HG03159 (cell line): ENCODE results near the gene NUDT4.
"Not testable (repeated sequence)": the region's sequence is repeated elsewhere in the genome, so short reads cannot be mapped to it uniquely, and the experiment has no call there.

Experiments used
- ATAC-seq: cut with Tn5 transposase; IDR thresholded peaks from one replicate; pipeline ENCODE4 v1.9.1; 2021; ENCODE audit warnings: mild to moderate bottlenecking, moderate library complexity; ENCODE audit not compliant: unreplicated experiment

NUDT4 gene

DNA sequence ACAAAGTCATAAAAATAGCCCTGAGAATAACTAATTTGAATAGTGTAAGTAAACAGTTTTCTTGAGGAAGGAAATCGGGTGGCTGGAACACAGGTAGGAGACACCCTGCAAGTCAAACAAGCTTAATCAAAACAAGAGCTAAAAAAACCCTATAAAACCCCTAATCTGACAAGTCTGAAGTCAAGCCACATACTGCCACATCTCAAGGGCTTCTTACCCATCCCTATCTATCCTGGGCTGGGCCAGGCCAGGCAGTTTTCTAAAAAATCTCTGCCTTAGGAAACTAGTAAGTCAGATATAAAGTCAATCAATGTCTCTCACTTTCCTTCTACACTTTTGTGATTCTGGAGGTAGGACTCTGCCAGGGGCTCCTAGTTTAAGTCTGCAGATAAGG is 48.7 kb downstream of the NUDT4 start:
- no peak for ATAC-seq

DNA sequence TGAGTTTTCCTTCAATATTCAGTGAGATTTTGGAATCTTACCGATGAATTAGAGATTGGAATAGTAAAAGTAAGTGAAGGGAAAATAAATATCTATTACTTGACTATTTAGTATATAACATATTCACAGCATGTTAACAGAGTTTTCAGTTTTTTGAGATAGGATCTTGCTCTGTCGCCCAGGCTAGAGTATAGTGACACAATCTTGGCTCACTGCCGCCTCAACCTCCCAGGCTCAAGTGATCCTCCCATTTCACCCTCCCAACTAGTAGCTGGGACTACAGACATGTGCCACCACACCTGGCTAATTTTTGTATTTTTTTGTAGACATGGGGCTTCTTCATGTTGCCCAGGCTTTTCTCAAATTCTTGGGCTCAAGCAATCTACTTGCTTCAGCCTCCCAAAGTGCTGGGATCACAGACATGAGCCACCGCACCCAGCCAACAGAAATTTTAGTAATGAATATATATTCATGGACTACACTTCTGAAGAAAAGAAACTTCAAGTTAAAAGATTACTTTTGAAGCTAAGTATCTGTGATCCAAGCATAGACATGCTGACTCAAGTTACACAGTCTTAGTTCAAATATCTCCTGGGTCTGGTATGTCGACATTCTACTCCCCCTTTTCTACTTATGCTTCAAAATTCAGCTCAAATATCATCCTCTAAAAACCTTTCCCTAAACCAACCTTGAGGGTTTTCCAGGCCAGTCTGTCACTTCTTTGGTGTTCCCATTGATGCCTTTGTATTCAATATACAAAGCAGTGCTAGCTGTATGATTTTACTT is 50.2 kb downstream of the NUDT4 start:
- ATAC-seq: no peak

DNA sequence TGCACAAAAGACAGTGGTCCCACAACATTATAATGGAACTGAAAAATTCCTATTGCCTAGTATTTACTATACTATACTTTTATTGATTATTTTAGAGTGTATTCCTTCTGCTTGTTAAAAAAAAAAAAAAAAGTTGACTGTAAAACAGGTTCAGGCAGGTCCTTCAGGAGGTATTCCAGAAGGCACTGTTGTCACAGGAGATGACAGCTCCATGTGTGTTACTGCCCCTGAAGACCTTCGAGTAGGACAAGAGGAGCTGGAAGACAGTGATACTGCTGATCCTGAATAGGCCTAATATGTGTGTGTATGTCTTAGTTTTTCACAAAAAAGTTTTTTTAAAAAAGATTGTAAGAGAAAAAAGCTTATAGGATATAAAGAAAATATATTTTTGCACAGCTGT is 51.7 kb downstream of the NUDT4 start:
- ATAC-seq: no peak

DNA sequence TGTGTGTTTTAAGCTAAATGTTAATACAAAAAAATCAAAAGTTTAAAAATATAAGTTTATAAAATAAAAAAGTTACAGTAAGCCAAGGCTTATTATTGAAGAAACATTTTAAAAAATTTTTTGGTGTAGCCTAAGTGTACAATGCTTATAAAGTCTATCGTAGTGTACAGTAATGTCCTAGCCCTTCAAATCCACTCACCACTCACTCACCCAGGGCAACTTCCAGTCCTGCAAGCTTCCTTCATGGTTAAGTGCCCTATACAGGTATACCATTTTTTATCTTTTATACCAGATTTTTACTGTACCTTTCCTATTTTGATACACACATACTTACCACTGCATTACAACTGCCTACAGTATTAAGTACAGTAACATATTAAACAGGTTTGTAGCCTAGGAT is 52.1 kb downstream of the NUDT4 start:
- no peak for ATAC-seq

DNA sequence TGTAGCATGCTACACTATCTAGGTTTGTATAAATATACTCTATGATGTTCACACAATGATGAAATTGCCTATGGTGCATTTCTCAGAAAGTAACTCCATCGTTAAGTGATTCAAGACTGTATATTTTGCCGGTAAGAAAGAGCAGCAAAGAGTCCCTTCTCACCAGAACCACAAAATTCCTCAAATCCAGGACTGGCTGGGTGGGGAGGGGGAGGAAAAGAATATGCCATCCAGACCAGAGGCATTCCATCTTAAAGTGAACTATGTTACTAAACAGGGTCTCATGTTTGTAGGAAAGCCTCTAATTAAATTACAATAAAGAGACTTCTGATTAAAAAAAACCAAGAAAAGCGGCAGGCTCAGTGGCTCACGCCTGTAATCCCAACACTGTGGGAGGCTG is 52.6 kb downstream of the NUDT4 start:
- no peak for ATAC-seq

DNA sequence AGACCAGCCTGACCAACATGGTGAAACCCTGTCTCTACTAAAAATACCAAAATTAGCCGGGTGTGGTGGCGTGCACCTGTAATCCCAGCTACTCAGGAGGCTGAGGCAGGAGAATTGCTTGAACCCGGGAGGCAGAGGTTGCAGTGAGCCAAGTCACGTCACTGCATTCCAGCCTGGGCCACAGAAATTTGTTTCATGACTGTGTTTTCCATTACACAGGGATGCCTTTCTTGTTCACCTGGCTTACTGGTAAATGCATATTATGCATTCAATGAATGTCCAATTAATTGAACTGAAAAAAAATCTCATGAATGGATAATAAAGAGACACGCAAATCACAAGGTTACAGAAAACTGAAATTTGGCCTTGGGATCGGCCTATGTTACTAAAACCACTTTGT is 54.3 kb downstream of the NUDT4 start:
- not testable (repeated sequence) for ATAC-seq

DNA sequence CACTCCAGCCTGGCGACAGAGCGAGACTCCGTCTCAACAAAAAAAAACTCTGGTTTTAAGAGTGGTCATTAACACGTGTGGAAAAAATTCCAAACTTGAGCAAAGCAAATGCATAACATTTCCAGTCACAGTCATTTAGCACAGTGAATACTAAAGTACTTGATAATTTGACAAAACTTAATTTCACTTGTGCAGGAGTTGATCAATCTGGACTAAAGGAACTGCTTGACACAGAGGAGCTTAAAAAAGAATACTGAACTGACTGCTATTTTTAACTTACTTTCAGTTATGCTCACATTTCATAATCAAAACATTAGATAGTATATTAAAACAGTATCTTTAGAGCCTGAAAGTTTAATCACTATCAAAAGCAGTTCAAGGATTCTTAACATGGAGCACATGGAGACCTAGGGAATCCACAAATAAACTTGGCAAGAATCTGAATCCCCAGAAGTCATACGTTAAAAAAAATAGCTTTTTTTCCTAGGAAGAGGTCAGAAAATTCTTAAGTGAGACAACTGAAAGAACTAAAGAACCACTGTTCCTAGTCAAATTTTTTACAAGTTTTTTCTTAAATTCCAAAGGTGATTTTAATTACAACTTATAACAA is 56.6 kb downstream of the NUDT4 start:
- no peak for ATAC-seq

DNA sequence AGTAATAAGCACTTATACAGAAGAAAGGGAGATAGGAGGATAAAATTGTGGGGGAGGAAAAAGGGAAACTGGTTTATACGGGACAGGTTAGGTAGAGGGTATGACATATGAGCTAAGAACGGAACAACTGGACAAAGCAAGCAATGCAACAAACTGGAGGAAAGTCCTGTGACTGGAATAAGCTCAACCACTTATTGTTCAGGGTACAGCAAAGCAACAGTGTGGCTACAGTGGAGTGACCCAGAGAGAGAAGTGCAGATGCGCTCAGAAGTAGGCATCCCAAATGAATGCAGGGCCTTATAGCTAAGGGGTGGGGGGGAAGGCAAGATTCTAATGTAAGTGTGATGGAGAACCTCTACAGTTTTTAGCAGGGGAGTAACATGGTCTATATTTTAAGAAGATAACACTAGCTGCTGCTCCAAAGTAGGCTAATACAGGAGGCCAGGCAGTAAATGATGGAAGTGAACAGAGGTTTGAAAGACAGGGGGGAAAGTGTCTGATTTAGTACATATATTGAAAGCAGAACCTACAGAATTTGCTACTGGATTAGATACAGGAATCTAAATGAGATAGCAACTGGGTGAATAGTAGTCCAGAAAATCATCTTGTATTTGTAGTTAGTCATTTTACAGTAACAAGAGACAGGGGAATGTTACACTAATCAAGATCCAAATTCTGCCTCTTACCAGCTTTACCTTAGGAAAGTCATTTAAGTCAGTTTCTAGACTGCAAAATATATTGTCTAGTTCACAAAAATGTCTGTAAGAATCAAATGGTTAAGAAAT is 60.7 kb downstream of the NUDT4 start:
- no peak for ATAC-seq

DNA sequence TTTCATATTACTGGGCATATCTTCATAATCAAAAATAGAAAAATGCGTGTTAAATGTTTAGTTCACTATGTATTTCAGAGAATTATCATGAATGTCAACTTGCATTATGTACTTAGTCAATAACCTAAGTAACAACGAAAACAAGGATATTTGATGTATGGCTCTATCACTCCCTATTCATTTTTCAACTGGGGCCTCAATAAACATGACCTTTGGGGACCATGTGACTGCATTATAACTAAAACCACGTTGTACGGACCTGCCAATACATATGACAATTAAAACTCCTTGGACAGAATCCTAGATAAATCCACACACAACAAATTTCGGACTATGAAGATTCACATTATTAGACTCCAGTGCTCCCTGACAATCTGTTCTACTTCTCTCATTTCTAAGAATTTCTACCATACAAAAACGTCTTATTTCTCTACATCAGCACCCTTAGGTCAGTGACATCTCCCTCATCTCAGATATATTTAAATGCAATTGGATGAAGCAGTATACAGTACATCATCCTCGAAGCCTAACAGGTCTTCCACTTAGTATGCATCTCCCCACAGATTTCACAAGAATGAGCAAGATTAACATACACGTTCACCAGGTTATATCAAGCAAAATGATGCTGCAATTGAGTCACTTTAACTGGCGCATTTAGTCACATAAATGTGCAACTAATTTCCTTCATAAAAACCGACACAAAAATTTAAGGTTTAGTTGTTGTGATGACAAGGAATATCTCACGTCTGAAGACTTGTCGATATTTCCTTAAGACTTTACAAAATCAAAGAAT is 62.5 kb downstream of the NUDT4 start:
- ATAC-seq: no peak

DNA sequence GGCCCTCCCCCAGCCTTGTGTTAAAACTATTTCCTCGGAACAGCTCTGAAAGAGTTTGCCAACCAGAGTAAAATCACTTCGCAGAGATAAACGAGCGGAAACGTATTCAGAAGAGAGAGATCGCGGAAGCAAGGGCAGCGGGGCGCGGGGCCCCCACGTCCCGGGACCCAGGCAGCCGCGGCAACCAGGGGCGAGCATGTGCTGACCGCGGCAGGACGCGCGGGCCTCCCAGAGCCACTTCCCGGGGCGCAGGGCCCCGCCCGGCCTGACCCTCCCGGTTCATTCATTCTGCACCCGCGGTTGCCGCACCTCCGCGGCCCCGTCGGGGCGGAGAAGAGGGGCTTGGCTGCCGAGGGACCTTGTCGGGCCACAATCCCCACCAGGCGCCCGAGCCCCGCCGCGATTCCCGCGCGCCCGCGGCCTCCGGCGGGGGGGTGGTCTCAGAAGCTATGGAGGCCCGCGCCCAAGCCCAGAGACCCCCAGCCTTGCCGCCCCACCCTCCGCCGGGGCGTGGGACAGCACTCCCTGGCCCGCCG is 63.4 kb downstream of the NUDT4 start:
- ATAC-seq: peak; percentile 8

DNA sequence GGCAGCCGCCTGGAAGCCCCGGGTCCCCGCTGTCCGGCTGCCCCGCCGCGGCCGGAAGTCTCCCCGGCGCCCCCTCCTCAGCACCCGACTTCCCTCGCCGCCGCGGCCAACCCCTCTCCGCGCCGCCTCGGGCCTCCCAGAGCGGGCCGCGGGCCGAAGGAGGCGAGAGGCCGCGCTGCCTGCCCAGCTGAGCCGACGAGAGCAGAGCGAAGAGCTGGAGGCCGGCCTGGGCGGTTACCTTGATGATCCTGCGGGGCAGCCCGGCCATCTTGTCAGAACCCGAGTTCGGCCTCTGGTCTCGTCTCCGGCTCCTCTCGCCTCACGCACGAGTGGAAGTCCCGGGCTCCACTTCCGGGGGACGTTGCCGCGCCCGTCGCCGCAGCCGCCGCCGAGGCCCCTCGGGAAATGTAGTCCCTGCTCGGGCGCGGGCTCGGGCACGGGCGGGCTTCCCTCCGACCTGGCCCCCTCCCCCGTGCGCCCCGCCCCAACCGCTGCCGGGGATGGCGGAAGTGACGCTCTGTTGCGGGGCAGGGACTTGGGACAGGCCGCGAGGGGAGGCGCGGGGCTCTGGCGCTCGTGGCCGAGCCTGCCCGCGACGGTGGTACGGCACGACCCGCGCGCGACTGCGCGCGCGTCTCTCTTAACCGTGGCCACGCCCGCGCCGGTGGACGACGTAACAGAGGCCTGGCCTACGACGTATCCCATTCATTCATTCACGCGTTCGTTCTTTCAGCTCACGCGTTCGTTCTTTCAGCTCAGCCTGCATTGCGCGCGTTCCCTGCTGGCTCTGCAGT is 64.1 kb downstream of the NUDT4 start, which contains the start of gene UBE2N:
UBE2N (minus strand) TSS at position 331 of the 794 bp plus-strand sequence; CDS start at position 268, 63 bp downstream.
- ATAC-seq: peak; percentile 84

DNA sequence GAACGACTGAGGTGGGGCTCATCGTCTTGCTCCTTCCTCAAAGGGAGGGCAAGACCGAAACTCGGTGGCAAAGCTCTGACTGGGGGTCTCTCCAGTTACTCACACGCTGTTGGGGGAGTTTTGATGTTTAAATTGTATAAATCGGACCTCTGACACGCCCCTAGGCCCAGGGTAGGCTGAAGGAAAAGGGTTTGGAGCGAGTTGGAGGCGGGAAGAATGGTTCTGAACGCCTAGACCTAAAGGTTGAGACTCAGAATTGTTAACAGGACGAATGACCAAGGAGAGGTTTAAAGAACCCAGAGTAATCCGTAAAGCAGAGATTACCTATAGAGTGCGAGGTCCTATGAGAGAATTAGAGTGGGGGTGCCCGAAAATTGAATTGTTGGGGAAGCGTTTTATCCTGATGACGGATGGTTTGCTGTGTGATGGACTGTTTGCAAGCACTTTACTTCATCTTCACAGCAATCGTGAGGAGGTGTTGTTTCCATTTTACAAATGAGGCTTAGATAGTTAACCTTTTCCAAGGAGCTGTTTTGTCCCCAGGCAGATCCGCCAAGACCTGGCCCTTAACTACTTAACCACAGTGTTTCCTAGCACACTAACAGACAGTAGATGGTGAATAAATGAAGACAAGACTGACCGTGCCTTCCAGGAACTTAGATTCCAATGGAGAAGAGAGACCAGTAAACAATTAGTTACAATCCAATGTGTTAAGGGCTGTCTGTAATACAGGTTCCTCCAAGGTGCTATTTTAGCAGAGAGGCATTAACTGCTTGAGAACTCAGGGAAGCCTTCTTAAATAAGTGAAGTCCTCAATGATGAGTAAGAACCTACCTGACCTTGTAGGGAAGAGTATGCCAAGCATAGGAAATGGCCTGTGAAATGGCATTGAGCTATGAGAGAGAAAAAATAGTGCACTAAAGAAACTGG is 65.0 kb downstream of the NUDT4 start:
- no peak for ATAC-seq

DNA sequence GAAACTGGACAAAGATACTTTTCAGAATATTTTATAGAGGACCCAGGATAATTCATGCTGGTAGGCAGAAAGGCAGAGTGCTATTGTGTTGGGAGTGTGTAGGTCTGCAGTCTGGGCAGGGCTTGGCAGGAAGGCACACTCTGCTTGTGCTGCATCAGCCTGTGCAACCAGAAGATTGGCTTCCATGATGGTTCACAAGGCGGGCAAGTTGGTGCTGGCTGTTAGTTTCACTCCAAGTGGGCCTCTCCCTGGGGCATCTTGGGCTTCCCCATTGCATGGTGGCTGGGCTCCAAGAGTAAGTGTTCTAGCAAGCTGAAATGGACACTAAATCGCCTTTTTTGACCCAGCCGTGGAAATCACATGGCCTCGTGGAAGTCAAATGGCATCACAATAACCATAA is 65.9 kb downstream of the NUDT4 start:
- no peak for ATAC-seq

DNA sequence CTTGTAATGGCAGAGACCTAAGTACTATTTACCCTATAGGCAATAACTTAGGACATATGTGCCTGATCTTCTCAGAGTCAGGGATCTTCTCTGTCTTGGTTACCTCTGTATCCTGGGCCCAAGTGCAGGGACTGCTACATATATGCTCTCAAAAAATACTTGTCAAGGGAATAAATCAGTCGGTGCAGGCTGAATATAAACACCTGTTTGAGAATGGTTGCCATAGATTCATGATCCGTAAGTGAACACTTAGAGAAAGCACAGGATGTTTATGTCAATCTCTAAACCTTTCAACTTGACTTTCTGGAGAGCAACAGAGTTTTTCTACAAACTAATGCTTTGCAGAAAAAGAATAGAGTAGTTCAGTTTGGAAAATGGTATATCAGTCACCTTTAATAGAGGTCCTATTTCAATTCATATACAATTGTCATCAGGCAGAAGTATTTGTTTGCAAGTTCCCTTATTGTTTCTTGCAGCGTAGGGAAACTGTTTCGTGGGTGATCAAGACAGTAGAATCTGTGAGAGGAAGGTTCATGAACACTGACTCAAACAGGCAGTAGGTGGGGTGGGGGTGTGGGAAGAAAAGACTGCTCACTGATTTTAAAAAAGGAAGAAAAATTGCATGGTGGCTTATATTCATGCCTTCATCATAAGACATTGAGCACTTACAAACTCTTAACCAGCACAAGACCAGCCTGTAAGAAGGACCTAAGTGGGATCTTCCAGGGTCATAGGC is 70.0 kb downstream of the NUDT4 start:
- no peak for ATAC-seq

DNA sequence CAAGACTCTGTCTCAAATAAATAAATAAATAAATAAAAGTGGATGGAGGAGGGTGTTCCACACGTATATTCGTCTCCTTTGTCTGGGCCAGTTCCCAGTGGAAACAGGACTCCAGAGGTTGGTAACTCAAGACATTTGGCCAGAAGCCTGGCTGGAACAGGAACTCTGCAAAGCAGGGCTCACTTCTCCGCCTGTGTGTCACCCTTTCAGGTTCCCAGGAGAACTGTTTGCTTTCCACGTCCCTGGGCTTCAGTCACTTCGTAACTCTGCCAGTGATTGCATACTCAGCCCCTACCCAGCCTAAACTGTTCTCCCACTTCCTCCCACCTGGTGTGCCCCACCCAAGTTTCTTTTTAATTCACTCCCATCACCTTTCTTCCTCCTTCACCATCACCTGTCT is 71.1 kb downstream of the NUDT4 start:
- no peak for ATAC-seq

DNA sequence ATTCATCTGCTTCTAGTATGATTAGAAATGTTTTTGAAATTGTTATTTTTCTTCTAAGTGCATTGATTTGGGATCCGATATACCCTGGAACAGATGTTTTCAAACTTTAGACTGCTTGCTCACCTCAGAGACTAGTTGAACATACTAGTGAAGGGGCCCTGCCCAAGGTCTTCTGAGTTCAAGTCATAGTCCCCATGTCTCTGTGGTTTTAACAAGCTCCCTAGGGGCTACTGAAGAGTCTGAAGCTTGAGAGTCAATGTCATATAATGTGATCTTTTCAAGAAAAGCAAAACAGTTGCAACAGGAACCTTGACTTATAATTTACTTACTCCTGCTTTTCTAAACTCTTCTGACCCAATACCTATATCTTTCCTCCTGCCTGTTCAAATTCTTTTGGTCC is 71.6 kb downstream of the NUDT4 start:
- peak; percentile 92 for ATAC-seq

DNA sequence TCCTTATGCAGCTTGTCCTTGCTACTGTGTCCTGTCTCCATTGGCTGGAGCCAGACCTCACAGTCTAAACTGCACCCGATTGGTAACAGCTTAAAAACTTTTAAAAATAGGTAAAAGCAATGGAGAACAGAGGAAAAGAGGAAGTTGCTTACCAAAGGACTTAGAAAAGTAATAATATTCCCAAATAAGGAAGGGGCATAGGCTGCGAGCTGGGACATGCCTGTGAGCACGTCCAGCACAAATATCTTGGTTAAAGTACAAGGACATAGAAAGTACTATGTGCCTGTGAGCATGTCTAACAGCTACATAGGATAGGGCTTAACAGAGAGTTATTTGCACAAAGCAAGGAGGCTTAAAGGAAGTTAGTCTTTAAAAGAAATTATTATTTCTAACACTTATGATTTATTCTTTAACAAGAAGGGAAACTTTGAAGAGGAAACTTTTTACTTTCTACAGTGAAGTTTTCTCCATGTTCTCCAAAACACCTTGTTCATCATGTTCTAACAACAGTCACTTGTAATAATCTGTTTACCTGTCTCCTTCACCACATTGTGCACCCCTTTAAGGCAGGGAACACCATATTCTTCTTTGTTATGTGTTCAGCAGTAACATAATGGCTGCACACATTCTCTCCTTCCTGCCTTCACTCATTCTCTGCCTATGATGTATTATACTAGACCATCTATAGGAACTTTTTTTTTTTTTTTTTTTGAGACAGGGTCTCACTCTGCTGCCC is 73.9 kb downstream of the NUDT4 start:
- no peak for ATAC-seq

DNA sequence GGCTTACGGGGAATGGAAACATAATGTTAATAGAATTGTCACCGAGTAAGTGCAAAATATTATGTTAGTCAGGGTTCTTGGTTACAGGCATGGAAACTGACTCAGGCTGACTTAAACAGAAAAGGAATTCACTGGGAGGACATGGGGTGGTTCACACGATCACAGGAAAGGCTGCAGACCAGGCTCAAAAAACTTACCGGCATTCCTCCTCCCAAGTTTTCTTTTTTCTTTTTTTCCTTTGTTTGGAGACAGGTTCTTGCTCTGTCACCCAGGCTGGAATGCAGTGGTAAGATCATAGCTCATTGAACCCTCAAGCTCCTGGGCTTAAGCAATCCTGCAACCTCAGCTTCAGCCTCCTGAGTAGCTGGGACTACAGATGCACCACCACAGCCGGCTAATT is 75.9 kb downstream of the NUDT4 start:
- no peak for ATAC-seq
